NCI-H2081 treated with DMSO at 0.1 percent for 48 hours (cell line): ENCODE results near the gene POLR1A.

Experiments used
- DNase-seq: peaks from one replicate; lab custom pipeline; 2025; lab: John Stamatoyannopoulos, UW

The POLR1A gene

GRCh38 chr2:86097114-86097896 lies 8.4 kb downstream of the POLR1A start:
- no peak for DNase-seq

GRCh38 chr2:86094229-86094628 lies 11.5 kb downstream of the POLR1A start:
- DNase-seq = no peak

- no peak for DNase-seq
Measured at GRCh38 chr2:86087936-86088850, 17.5 kb downstream of the POLR1A start.

- no peak for DNase-seq
Measured at GRCh38 chr2:86082756-86083155, 22.9 kb downstream of the POLR1A start.

- no peak for DNase-seq
Measured at GRCh38 chr2:86081724-86082123, 24.0 kb downstream of the POLR1A start.

- DNase-seq = no peak
Measured at GRCh38 chr2:86079981-86080911, 25.4 kb downstream of the POLR1A start.

- no peak for DNase-seq
Measured at GRCh38 chr2:86078774-86079545, 26.7 kb downstream of the POLR1A start.

- DNase-seq = no peak
Measured at GRCh38 chr2:86075886-86076285, 29.8 kb downstream of the POLR1A start.

- no peak for DNase-seq
Measured at GRCh38 chr2:86074811-86075210, 30.9 kb downstream of the POLR1A start.

GRCh38 chr2:86074256-86074655 lies 31.4 kb downstream of the POLR1A start:
- no peak for DNase-seq

GRCh38 chr2:86073225-86073624 lies 32.5 kb downstream of the POLR1A start:
- no peak for DNase-seq

GRCh38 chr2:86072271-86072858 lies 33.3 kb downstream of the POLR1A start:
- DNase-seq = peak; percentile 18

GRCh38 chr2:86070868-86071267 lies 34.8 kb downstream of the POLR1A start:
- no peak for DNase-seq

GRCh38 chr2:86069783-86070339 lies 35.8 kb downstream of the POLR1A start:
- DNase-seq = no peak

GRCh38 chr2:86069091-86069685 lies 36.5 kb downstream of the POLR1A start:
- no peak for DNase-seq

GRCh38 chr2:86068648-86069047 lies 37.0 kb downstream of the POLR1A start:
- no peak for DNase-seq

GRCh38 chr2:86068136-86068588 lies 37.5 kb downstream of the POLR1A start:
- DNase-seq = no peak

GRCh38 chr2:86066915-86067314 lies 38.8 kb downstream of the POLR1A start:
- DNase-seq = no peak

GRCh38 chr2:86066007-86066578 lies 39.6 kb downstream of the POLR1A start:
- DNase-seq = no peak

- no peak for DNase-seq
Measured at GRCh38 chr2:86065512-86065911, 40.2 kb downstream of the POLR1A start.
